SH-SY5Y (cell line): ENCODE results near the gene MYPN.

Experiments used
- GATA2 ChIP-seq: IDR thresholded peaks from 2 replicates; pipeline ENCODE4 v1.6.1; 2011; ENCODE audit warnings: mild to moderate bottlenecking, low read depth, low read length
- GATA3 ChIP-seq: IDR thresholded peaks from 2 replicates; pipeline ENCODE4 v1.6.1; 2011; ENCODE audit warnings: low read depth, mild to moderate bottlenecking, low read length, moderate library complexity

DNA sequence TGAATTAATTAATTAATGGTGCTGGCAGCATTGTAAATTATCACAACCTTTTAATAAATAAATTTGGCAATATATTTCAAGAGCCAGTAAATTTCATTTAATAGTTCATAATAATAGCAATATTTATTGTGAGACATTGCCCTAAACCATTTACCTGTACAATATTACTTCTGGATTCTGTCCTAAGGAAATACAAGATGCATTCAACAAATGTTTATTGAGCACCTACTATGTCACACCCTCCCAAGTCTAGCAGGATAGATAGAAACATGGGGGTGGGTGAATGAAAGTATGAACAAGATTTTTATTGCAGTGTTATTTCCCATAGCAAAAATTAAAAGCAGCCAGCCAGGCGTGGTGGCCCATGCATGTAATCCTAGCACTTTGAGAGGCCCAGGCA, 29.9 kb upstream of the MYPN start:
- TF ChIP-seq GATA2 (no peak), GATA3 (no peak)
